Coronary artery (tissue), 2 donors: ENCODE data around the gene SIRPA.

Source experiments
- DNase-seq: peaks from one replicate; pipeline ENCODE4 v3.0.0-alpha.2; 2017; ENCODE audit warnings: low spot score
- H3K27ac ChIP-seq, 2 donors: fragments of 200-600 bp; sonication (generic); one replicate each; pipeline ENCODE4 v1.5.1; 2016 to 2019
- H3K4me3 ChIP-seq: fragments of 200-600 bp; sonication (generic); 2 replicates; pipeline ENCODE4 v1.5.1; 2016; ENCODE audit warnings: mild to moderate bottlenecking, moderate library complexity
- CTCF ChIP-seq: fragments of 200-600 bp; sonication (generic); IDR thresholded peaks from one replicate; pipeline ENCODE4 v1.5.1; 2019; ENCODE audit warnings: antibody characterized with exemption

Gene SIRPA

GRCh38 chr20:1934721-1935573 lies 39.7 kb downstream of the SIRPA start:
- peak; percentile 97 for DNase-seq
- Histone ChIP-seq H3K27ac (peak overlapping the region; percentile 60 to 84), H3K4me3 (peak overlapping the region; percentile 29)
- no peak for TF ChIP-seq CTCF

GRCh38 chr20:1935696-1936366 lies 40.6 kb downstream of the SIRPA start:
- Histone ChIP-seq H3K27ac (peak overlapping the region in 1 of 2 donors; percentile 84), H3K4me3 (no peak overlapping the region)
- no peak for TF ChIP-seq CTCF
- DNase-seq: no peak

- Histone ChIP-seq H3K27ac (no peak overlapping the region), H3K4me3 (no peak overlapping the region)
- TF ChIP-seq CTCF: no peak
- DNase-seq: no peak
These were observed 42.2 kb downstream of the SIRPA start for GRCh38 chr20:1937316-1937976.

GRCh38 chr20:1938464-1939269 lies 43.5 kb downstream of the SIRPA start:
- no peak overlapping the region for H3K4me3 ChIP-seq
- DNase-seq: no peak
- no peak overlapping the region for H3K27ac ChIP-seq
- TF ChIP-seq CTCF: no peak

- no peak for DNase-seq
- Histone ChIP-seq H3K4me3 (no peak overlapping the region), H3K27ac (no peak overlapping the region)
- no peak for TF ChIP-seq CTCF
These were observed 44.0 kb downstream of the SIRPA start for GRCh38 chr20:1939270-1939595.

- DNase-seq: no peak
- TF ChIP-seq CTCF: no peak
- Histone ChIP-seq H3K27ac (no peak overlapping the region), H3K4me3 (no peak overlapping the region)
These were observed 45.4 kb downstream of the SIRPA start for GRCh38 chr20:1940581-1940980.
